OCI-M2 (cell line): ENCODE measurements around the gene INTS15.
"Not testable (repeated sequence)": the region's sequence is repeated elsewhere in the genome, so short reads cannot be mapped to it uniquely, and the experiment has no call there.

Source experiments
- DNase-seq: peaks from one replicate; lab custom pipeline; 2025; ENCODE audit not compliant: unreplicated experiment; lab: John Stamatoyannopoulos, UW

The INTS15 gene

GRCh38 chr7:6576867-6577368 is 12.9 kb upstream of the INTS15 start:
- DNase-seq = not testable (repeated sequence)

- peak; percentile 27 for DNase-seq
Measured at GRCh38 chr7:6577369-6578113, 12.3 kb upstream of the INTS15 start, which contains the start of gene ZDHHC4. Gene ZDHHC4, plus strand, starts transcription at chr7:6577454. Its CDS starts 3,108 bp downstream, at chr7:6580562.

- DNase-seq = no peak
Measured at GRCh38 chr7:6578114-6579084, 11.4 kb upstream of the INTS15 start.

- DNase-seq = no peak
Measured at GRCh38 chr7:6579446-6579845, 10.4 kb upstream of the INTS15 start.

GRCh38 chr7:6585746-6586432 is 3.9 kb upstream of the INTS15 start:
- DNase-seq = not testable (repeated sequence)

GRCh38 chr7:6588566-6588965 is 1.3 kb upstream of the INTS15 start:
- no peak for DNase-seq

GRCh38 chr7:6589151-6589828 is 531 bp upstream of the INTS15 start:
- DNase-seq = no peak

- no peak for DNase-seq
Measured at GRCh38 chr7:6590645-6591110, 857 bp downstream of the INTS15 start.

GRCh38 chr7:6600093-6600492 is 10.3 kb downstream of the INTS15 start:
- no peak for DNase-seq

- no peak for DNase-seq
Measured at GRCh38 chr7:6604458-6604857, 14.6 kb downstream of the INTS15 start.

- no peak for DNase-seq
Measured at GRCh38 chr7:6606866-6607583, 17.2 kb downstream of the INTS15 start.

GRCh38 chr7:6607651-6608051 is 17.8 kb downstream of the INTS15 start:
- no peak for DNase-seq

GRCh38 chr7:6608081-6608480 is 18.3 kb downstream of the INTS15 start:
- DNase-seq = no peak

- no peak for DNase-seq
Measured at GRCh38 chr7:6608794-6609193, 19.0 kb downstream of the INTS15 start.

GRCh38 chr7:6612819-6613218 is 23.0 kb downstream of the INTS15 start:
- DNase-seq = no peak

- no peak for DNase-seq
Measured at GRCh38 chr7:6613706-6614105, 23.9 kb downstream of the INTS15 start.

GRCh38 chr7:6614953-6615722 is 25.3 kb downstream of the INTS15 start, which contains the start of gene ZNF853:
Gene ZNF853, plus strand, starts transcription at chr7:6615610. Its CDS starts 565 bp downstream, at chr7:6616175.
- no peak for DNase-seq

- DNase-seq = no peak
Measured at GRCh38 chr7:6615723-6616555, 26.1 kb downstream of the INTS15 start.
